GM18511 (cell line): ENCODE results near the gene RPS6KA2.
A peak's percentile ranks its signal among the peaks of the same experiment; 100 is the strongest.
"Not testable (repeated sequence)": the region's sequence is repeated elsewhere in the genome, so short reads cannot be mapped to it uniquely, and the experiment has no call there.

Experiments used
- ATAC-seq: cut with Tn5 transposase; IDR thresholded peaks from one replicate; pipeline ENCODE4 v1.9.1; 2021; ENCODE audit warnings: mild to moderate bottlenecking, moderate library complexity; ENCODE audit not compliant: unreplicated experiment

RPS6KA2 gene

DNA sequence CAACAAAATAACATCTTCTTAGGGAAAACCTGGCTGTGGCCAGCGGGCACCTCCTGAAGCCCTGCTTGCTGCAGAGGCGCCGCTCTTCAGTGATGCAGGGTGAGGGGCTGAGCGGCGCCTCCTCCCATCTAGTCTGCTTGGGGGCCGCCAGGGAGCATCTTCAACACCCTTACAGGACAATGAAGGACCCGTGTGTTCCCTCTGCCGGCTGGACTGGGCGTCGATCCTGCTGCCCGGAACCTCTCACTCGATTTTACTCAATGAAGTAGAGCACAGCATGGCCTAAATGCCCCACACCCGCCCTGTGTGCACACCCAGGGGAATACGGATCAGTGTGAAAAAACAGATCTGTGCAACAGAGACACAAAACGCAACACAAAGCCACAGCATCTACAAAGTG lies 215.8 kb downstream of the RPS6KA2 start:
- no peak for ATAC-seq

GRCh38 chr6:166410426-166410935 lies 216.6 kb downstream of the RPS6KA2 start:
- ATAC-seq: peak; percentile 76

GRCh38 chr6:166408936-166409755 lies 217.9 kb downstream of the RPS6KA2 start:
- ATAC-seq: no peak

DNA sequence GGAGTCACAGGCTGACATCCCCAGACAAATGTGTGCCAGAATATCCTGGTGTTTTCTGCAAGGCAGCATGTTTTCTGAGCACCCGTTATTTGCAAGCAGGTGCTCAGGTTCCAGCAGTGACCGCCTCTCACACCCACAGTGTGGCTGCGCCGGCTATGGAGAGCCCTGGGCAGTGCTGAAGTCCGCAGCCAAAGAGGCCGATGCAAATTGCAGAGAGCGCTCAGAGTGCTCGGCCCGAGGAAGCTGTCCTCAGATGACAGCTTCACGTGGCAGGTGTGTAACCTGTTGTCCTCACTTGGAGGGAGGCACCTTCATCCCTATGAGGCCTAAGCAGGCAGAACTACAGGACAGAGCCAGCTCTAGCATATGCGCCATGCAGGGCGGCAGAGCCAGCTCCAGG lies 220.9 kb downstream of the RPS6KA2 start:
- no peak for ATAC-seq

DNA sequence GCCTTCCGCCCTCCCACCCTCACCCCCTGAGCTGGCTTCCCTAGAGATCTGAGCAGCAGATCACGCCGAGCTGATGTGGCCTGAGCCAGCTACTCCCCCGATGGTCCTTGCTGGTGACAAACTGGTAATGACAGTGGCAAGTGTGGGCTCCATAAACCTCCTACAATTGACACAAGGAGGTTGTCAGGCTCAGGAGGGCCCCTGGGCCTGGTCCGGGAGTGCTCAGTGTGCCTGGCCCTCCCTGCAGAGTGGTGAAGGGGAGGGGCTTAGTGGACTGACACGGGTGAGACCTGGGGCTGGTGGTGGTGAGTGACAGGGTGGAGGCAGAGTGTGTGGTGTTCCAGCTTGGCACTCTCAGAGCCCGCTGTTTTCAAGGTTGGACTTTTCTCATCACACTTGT lies 221.7 kb downstream of the RPS6KA2 start:
- ATAC-seq: no peak

- no peak for ATAC-seq
Observed at GRCh38 chr6:166402582-166403277, 224.3 kb downstream of the RPS6KA2 start.

DNA sequence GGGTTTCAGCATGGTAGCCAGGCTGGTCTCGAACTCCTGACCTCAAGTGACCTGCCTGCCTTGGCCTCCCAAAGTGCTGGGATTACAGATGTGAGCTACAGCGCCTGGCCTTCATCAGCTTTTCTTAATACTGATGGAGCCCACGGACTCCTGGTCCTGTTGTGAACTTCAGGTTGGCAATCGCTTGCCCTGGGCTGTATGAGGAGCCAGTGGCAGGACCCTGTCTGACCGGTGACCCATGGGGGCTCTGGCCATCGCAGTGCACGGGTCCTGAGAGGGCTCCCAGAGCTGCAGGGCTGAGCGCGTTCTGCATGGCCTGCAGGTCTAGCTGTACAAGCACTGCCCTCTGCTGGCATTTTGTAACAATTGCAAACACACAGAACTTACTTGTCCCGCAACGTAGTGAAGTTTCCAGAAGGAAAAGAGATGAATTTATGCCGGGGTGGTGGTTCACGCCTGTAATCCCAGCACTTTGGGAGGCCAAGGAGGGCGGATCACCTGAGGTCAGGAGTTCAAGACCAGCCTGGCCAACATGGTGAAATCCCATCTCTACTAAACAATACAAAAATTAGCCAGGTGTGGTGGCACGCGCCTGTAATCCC lies 226.3 kb downstream of the RPS6KA2 start:
- peak; percentile 72 for ATAC-seq

GRCh38 chr6:166400181-166400580 lies 226.9 kb downstream of the RPS6KA2 start:
- no peak for ATAC-seq

GRCh38 chr6:166398348-166398747 lies 228.7 kb downstream of the RPS6KA2 start:
- ATAC-seq: no peak

DNA sequence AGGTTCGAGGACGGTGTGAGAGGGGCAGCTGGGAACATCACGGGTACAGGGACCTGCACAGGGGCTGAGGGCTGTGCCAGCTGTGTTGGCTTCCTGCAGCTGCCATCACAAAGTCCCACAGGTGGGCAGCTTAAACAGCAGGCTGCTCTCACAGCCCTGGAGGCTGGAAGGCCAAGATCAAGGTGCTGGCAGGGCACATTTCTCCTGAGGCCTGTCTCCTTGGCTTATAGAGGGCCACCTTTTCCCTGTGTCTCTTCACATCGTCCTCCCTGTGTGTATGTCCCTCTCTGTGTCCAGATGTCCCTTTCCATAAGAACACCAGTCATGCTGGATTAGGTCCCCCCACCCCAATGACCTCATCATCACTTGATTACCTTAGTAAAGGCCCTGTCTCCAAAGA lies 229.2 kb downstream of the RPS6KA2 start:
- ATAC-seq: no peak

DNA sequence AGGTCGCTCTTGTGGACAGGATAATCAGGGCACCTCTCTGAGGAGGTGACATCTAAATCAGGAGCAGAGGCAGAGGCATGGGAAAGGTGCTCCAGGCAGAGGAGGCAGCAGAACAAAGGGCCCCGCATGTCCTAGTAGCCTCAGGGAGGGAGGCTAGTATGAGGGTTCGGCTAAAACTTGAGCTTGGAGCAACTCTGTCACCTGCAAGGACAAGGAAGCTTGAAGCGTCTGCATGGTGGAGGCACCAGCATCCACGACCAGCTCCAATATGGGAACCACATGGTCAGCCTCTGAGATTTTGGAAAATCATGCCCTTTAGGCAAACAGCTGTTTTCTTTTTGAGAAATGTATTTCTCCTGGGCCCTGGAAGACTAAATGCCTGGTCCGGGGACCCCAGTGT lies 231.3 kb downstream of the RPS6KA2 start:
- ATAC-seq: no peak

GRCh38 chr6:166395351-166395750 lies 231.7 kb downstream of the RPS6KA2 start:
- no peak for ATAC-seq

GRCh38 chr6:166394036-166394892 lies 232.8 kb downstream of the RPS6KA2 start:
- no peak for ATAC-seq

DNA sequence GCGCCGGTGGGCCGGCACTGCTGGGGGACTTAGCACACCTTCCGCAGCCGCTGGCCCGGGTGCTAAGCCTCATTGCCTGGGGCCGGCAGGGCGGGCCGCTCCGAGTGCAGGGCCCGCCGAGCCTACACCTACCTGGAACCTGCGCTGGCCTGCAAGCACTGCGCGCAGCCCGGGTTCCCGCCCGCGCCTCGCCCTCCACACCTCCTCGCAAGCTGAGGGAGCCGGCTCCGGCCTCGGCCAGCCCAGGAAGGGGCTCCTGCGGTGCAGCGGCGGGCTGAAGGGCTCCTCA lies 233.6 kb downstream of the RPS6KA2 start:
- no peak for ATAC-seq

- not testable (repeated sequence) for ATAC-seq
Observed at GRCh38 chr6:166392755-166393534, 234.1 kb downstream of the RPS6KA2 start.

DNA sequence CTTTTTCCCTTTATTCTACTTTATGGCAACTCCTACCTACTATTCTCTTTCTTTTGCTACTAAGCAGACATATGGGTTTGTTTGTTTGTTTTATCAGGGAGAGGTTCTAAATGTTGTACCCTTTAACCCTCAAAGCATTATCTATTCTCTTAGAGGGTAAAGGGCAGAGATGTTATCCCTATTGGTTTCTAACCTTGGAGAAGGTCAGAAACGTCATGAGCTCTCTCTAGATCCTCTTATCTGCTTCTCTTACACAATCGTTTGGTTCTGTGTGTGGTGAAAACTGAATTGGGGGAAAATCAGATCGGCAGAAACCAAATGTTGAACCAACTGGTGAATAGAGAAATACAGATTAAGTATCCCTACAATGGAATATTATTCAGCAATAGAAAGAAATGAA lies 237.9 kb downstream of the RPS6KA2 start:
- no peak for ATAC-seq

GRCh38 chr6:166388290-166389004 lies 238.6 kb downstream of the RPS6KA2 start:
- ATAC-seq: no peak

GRCh38 chr6:166387642-166388289 lies 239.3 kb downstream of the RPS6KA2 start:
- ATAC-seq: no peak

- ATAC-seq: not testable (repeated sequence)
Observed at GRCh38 chr6:166387098-166387497, 240.0 kb downstream of the RPS6KA2 start.
